Astrocyte (in vitro differentiated cells and primary cell): ENCODE results near the gene ANKLE1. TPM values are rescaled to one million over a fixed set of nuclear protein-coding genes. Genes with fewer than 3 reads are reported as not detected.

Experiments
- DNase-seq: peaks from one replicate; pipeline ENCODE4 v3.0.0-alpha.2; 2010; ENCODE audit warnings: low read depth
- FAIRE-seq: peaks from 2 replicates; lab custom pipeline; 2011; peaks lifted over from hg19 to GRCh38; lab: Jason Lieb, UNC
- H2AFZ ChIP-seq: 2 replicates; pipeline ENCODE4 v1.6.0; 2012; ENCODE audit warnings: low read depth, low read length, inconsistent platforms
- H3K27ac ChIP-seq: 2 replicates; pipeline ENCODE4 v1.5.1; 2011; ENCODE audit warnings: low read depth, low read length, inconsistent platforms
- H3K27me3 ChIP-seq: 2 replicates; pipeline ENCODE4 v1.6.0; 2011; ENCODE audit warnings: low read length, inconsistent platforms; ENCODE audit not compliant: insufficient read depth
- H3K36me3 ChIP-seq: 2 replicates; pipeline ENCODE4 v1.5.1; 2011; ENCODE audit warnings: low read length, inconsistent platforms; ENCODE audit not compliant: insufficient read depth
- H3K4me1 ChIP-seq: 2 replicates; pipeline ENCODE4 v1.5.1; 2011; ENCODE audit warnings: low read length, inconsistent platforms; ENCODE audit not compliant: insufficient read depth
- H3K4me2 ChIP-seq: 2 replicates; pipeline ENCODE4 v1.6.0; 2012; ENCODE audit warnings: low read length, inconsistent platforms
- H3K4me3 ChIP-seq: 2 replicates; pipeline ENCODE4 v1.5.1; 2011; ENCODE audit warnings: low read depth, mild to moderate bottlenecking, low read length, inconsistent platforms; ENCODE audit not compliant: insufficient read depth
- H3K79me2 ChIP-seq: 2 replicates; pipeline ENCODE4 v1.6.0; 2012; ENCODE audit warnings: mild to moderate bottlenecking, low read length, inconsistent platforms; ENCODE audit not compliant: insufficient read depth
- H3K9ac ChIP-seq: 2 replicates; pipeline ENCODE4 v1.6.0; 2012; ENCODE audit warnings: mild to moderate bottlenecking, low read length, inconsistent platforms
- H3K9me3 ChIP-seq: 2 replicates; pipeline ENCODE4 v1.5.1; 2012; ENCODE audit warnings: low read depth, mild to moderate bottlenecking, low read length, inconsistent platforms; ENCODE audit not compliant: insufficient read depth
- H4K20me1 ChIP-seq: 2 replicates; pipeline ENCODE4 v1.6.0; 2012; ENCODE audit warnings: low read length, inconsistent platforms; ENCODE audit not compliant: insufficient read depth
- H3K27ac Mint-ChIP-seq: one replicate; pipeline ENCODE4 v1.8.0; 2021; ENCODE audit warnings: mild to moderate bottlenecking, mixed read lengths; ENCODE audit not compliant: unreplicated experiment
- H3K27me3 Mint-ChIP-seq: one replicate; pipeline ENCODE4 v1.8.0; 2021; ENCODE audit warnings: low read depth, mixed read lengths; ENCODE audit not compliant: unreplicated experiment
- H3K36me3 Mint-ChIP-seq: one replicate; pipeline ENCODE4 v1.8.0; 2021; ENCODE audit warnings: low read depth, mixed read lengths; ENCODE audit not compliant: unreplicated experiment
- H3K4me1 Mint-ChIP-seq: one replicate; pipeline ENCODE4 v1.8.0; 2021; ENCODE audit warnings: low read depth, mixed read lengths; ENCODE audit not compliant: unreplicated experiment
- H3K4me3 Mint-ChIP-seq: one replicate; pipeline ENCODE4 v1.8.0; 2021; ENCODE audit warnings: mild to moderate bottlenecking, moderate library complexity, mixed read lengths; ENCODE audit not compliant: unreplicated experiment
- H3K9me3 Mint-ChIP-seq: one replicate; pipeline ENCODE4 v1.8.0; 2021; ENCODE audit warnings: mild to moderate bottlenecking, mixed read lengths; ENCODE audit not compliant: unreplicated experiment
- EZH2 ChIP-seq: IDR thresholded peaks from 2 replicates; pipeline ENCODE4 v1.6.1; 2012; ENCODE audit warnings: mild to moderate bottlenecking, low read length, inconsistent platforms; ENCODE audit not compliant: insufficient read depth
- total RNA-seq: library from RNA; stranded (reverse); gene quantifications from 2 replicates; pipeline ENCODE4 v1.2.1, GENCODE V29; 2021
- TF ChIP-seq, protein P1 (sequence below): IDR thresholded peaks from 2 replicates; pipeline ENCODE4 v1.5.1; 2011; ENCODE audit warnings: low read depth, mild to moderate bottlenecking, inconsistent platforms, low read length, moderate library complexity; ENCODE audit not compliant: insufficient read depth

ANKLE1 gene
- total RNA-seq, 1 donor from 2014 or later = 1.8 TPM

DNA sequence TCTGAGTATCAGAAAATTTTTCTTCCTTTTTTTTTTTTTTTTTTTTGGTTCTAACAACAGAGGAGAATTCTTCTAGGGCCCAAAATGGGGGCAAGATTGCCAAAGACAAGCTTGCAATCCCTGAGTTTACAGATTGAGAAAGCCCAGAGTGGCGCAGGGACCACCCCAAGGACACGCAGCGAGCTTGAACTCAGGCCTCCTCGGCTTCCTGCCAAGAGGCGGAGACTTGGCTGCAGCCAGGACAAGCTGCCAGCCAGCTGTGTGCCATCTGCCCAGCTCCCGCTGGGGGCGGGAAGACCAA lies 23.5 kb downstream of the ANKLE1 start:
- peak overlapping the region; percentile 72 for H3K4me3 ChIP-seq
- H3K27ac ChIP-seq = no peak overlapping the region
- Mint-ChIP-seq H3K27me3 (no peaks in the 10 kb centered on the region), H3K4me3 (peak overlapping the region; percentile 85), H3K27ac (peak overlapping the region; percentile 84), H3K36me3 (peaks cover 2% of the 10 kb centered on the region), H3K9me3 (no peaks in the 10 kb centered on the region), H3K4me1 (peaks cover 1% of the 10 kb centered on the region)
- no peak for FAIRE-seq
- H4K20me1 ChIP-seq = peaks cover 6% of the 10 kb centered on the region
- no peak overlapping the region for H3K9ac ChIP-seq
- no peak for DNase-seq
- H3K4me2 ChIP-seq = peak overlapping the region; percentile 93
- peak overlapping the region; percentile 90 for H2AFZ ChIP-seq
- no peaks in the 10 kb centered on the region for H3K36me3 ChIP-seq
- no peaks in the 10 kb centered on the region for H3K27me3 ChIP-seq
- TF ChIP-seq, protein P1, sequence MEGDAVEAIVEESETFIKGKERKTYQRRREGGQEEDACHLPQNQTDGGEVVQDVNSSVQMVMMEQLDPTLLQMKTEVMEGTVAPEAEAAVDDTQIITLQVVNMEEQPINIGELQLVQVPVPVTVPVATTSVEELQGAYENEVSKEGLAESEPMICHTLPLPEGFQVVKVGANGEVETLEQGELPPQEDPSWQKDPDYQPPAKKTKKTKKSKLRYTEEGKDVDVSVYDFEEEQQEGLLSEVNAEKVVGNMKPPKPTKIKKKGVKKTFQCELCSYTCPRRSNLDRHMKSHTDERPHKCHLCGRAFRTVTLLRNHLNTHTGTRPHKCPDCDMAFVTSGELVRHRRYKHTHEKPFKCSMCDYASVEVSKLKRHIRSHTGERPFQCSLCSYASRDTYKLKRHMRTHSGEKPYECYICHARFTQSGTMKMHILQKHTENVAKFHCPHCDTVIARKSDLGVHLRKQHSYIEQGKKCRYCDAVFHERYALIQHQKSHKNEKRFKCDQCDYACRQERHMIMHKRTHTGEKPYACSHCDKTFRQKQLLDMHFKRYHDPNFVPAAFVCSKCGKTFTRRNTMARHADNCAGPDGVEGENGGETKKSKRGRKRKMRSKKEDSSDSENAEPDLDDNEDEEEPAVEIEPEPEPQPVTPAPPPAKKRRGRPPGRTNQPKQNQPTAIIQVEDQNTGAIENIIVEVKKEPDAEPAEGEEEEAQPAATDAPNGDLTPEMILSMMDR = no peak
- no peak for TF ChIP-seq EZH2
- no peaks in the 10 kb centered on the region for H3K9me3 ChIP-seq
- peaks cover 13% of the 10 kb centered on the region for H3K4me1 ChIP-seq
- H3K79me2 ChIP-seq = peaks cover 16% of the 10 kb centered on the region

DNA sequence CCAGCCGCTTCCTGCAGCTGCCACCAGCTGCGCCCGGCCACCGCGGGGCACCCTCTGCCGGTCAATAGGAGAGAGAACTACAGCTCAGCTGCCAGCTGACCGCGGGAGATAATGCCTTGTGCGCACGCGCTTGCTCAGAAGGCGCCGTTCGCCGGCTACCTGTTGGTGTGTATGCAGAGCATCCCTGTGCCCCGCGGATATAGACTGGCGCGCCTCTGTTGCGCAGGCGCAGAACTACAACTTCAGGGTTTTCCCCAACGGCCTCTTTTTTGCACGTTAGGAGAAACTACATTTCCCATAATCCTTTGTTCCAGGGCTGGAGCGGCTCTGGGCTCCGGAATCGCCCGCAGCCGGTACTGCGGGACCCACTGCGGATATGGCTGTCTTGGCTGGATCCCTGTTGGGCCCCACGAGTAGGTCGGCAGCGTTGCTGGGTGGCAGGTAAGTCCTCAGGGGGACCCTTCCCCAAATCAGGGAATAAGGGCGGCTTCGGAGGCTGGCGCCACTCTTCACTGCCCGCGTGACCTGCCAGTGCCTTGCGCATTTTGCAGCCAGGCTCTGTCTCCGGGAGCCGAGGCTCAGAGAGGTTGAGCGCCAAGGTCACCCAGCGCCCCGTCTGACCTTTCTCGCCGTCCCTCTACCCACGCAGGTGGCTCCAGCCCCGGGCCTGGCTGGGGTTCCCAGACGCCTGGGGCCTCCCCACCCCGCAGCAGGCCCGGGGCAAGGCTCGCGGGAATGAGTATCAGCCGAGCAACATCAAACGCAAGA lies 24.0 kb downstream of the ANKLE1 start, which contains the start of gene MRPL34:
MRPL34 (plus strand) TSS at position 356 of the 768 bp plus-strand sequence; CDS start at position 377, 21 bp downstream.
- Mint-ChIP-seq H3K4me3 (peak within 1 kb of the TSS; percentile 85), H3K9me3 (no peaks in the 10 kb centered on the region)

More for the DNA sequence above, 24.0 kb downstream of the ANKLE1 start, which contains the start of gene MRPL34:
- no peak for TF ChIP-seq EZH2
- TF ChIP-seq, protein P1 = peak; percentile 44
- peaks cover 11% of the 10 kb centered on the region for H4K20me1 ChIP-seq
- Mint-ChIP-seq H3K4me1 (peaks cover 4% of the 10 kb centered on the region), H3K36me3 (peaks cover 2% of the 10 kb centered on the region), H3K27me3 (no peaks in the 10 kb centered on the region), H3K27ac (peak within 1 kb of the TSS; percentile 84)
- H3K4me1 ChIP-seq = peaks cover 18% of the 10 kb centered on the region
- DNase-seq = peak; percentile 94
- peak within 1 kb of the TSS; percentile 90 for H2AFZ ChIP-seq
- H3K9ac ChIP-seq = peak within 1 kb of the TSS; percentile 84
- H3K9me3 ChIP-seq = no peaks in the 10 kb centered on the region
- no peaks in the 10 kb centered on the region for H3K27me3 ChIP-seq
- H3K36me3 ChIP-seq = no peaks in the 10 kb centered on the region
- H3K4me2 ChIP-seq = peak within 1 kb of the TSS; percentile 93
- no peak for FAIRE-seq
- H3K27ac ChIP-seq = peak within 1 kb of the TSS; percentile 61
- peaks cover 21% of the 10 kb centered on the region for H3K79me2 ChIP-seq
- peak within 1 kb of the TSS; percentile 72 for H3K4me3 ChIP-seq
